Neutrophil (primary cell): Measurements from ENCODE around the gene IRS1.

Source experiments
- H3K27ac ChIP-seq: fragments of 200-600 bp; sonication (generic); 2 replicates; pipeline ENCODE4 v1.5.1; 2016; ENCODE audit warnings: mild to moderate bottlenecking, moderate library complexity
- H3K27me3 ChIP-seq: fragments of 200-600 bp; sonication (generic); 2 replicates; pipeline ENCODE4 v1.6.0; 2016; ENCODE audit warnings: mild to moderate bottlenecking
- H3K36me3 ChIP-seq: fragments of 200-600 bp; sonication (generic); 2 replicates; pipeline ENCODE4 v1.5.1; 2017
- H3K4me1 ChIP-seq, 2 experiments: fragments of 200-600 bp in 1 of 2; sonication (generic) in 1 of 2; 1 replicate in 1 of 2; 2 replicates in 1 of 2; pipeline versions ENCODE4 v1.5.1 to v1.6.1; 2013 to 2016; ENCODE audit warnings: low read depth in 1 of 2, low read length in 1 of 2, mild to moderate bottlenecking in 1 of 2, moderate library complexity in 1 of 2; ENCODE audit not compliant: control insufficient read depth in 1 of 2, insufficient read depth in 1 of 2
- H3K4me3 ChIP-seq, 2 experiments: fragments of 200-600 bp in 1 of 2; sonication (generic) in 1 of 2; 1 replicate in 1 of 2; 2 replicates in 1 of 2; pipeline ENCODE4 v1.5.1; 2013 to 2016; ENCODE audit warnings: low read depth in 1 of 2, low read length in 1 of 2, mild to moderate bottlenecking in 1 of 2, moderate library complexity in 1 of 2
- H3K9me3 ChIP-seq: fragments of 200-600 bp; sonication (generic); 2 replicates; pipeline ENCODE4 v1.5.1; 2016
- TF ChIP-seq, protein P1 (sequence below): fragments of 200-600 bp; sonication (generic); IDR thresholded peaks from 2 replicates; pipeline ENCODE4 v1.5.1; 2016; ENCODE audit warnings: antibody characterized with exemption

Gene IRS1

GRCh38 chr2:226726546-226726945, 73.1 kb downstream of the IRS1 start:
- no peaks in the 10 kb centered on the region for H3K9me3 ChIP-seq
- no peaks in the 10 kb centered on the region for H3K4me1 ChIP-seq
- no peak overlapping the region for H3K27ac ChIP-seq
- no peaks in the 10 kb centered on the region for H3K36me3 ChIP-seq
- peaks cover 58% of the 10 kb centered on the region for H3K27me3 ChIP-seq
- TF ChIP-seq, protein P1, sequence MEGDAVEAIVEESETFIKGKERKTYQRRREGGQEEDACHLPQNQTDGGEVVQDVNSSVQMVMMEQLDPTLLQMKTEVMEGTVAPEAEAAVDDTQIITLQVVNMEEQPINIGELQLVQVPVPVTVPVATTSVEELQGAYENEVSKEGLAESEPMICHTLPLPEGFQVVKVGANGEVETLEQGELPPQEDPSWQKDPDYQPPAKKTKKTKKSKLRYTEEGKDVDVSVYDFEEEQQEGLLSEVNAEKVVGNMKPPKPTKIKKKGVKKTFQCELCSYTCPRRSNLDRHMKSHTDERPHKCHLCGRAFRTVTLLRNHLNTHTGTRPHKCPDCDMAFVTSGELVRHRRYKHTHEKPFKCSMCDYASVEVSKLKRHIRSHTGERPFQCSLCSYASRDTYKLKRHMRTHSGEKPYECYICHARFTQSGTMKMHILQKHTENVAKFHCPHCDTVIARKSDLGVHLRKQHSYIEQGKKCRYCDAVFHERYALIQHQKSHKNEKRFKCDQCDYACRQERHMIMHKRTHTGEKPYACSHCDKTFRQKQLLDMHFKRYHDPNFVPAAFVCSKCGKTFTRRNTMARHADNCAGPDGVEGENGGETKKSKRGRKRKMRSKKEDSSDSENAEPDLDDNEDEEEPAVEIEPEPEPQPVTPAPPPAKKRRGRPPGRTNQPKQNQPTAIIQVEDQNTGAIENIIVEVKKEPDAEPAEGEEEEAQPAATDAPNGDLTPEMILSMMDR: no peak
- no peak overlapping the region for H3K4me3 ChIP-seq

- H3K9me3 ChIP-seq: no peaks in the 10 kb centered on the region
- no peak overlapping the region for H3K4me3 ChIP-seq
- H3K27ac ChIP-seq: no peak overlapping the region
- TF ChIP-seq, protein P1: no peak
- H3K4me1 ChIP-seq: no peaks in the 10 kb centered on the region
- H3K36me3 ChIP-seq: no peaks in the 10 kb centered on the region
- H3K27me3 ChIP-seq: peaks cover 61% of the 10 kb centered on the region
These were observed 74.3 kb downstream of the IRS1 start for GRCh38 chr2:226725126-226725860.

- Histone ChIP-seq H3K4me3 (no peak overlapping the region), H3K27ac (no peak overlapping the region), H3K9me3 (no peaks in the 10 kb centered on the region), H3K27me3 (peaks cover 56% of the 10 kb centered on the region), H3K36me3 (no peaks in the 10 kb centered on the region), H3K4me1 (no peaks in the 10 kb centered on the region)
- TF ChIP-seq, protein P1: no peak
These were observed 78.1 kb downstream of the IRS1 start for GRCh38 chr2:226721541-226721940.

DNA sequence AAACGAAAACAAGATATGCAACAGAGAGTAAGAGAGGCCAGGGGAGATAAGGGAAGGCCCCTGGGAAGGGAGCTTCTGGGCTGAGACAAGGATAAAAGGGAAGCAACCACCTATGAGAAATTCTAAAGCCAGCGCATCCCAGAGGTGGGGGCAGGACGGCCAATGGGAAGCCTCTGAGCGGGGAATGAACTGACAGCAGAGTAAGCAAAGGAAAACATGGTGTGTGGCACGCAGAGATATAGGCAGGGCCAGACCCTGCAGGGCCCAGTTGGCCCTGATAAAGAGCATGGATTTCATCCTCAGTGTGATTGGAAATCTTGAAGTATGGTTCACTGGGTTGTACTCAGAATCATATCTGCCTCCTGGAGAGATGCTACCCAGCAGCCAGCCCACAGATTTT, 78.7 kb downstream of the IRS1 start:
- Histone ChIP-seq H3K9me3 (no peaks in the 10 kb centered on the region), H3K27me3 (peaks cover 51% of the 10 kb centered on the region), H3K27ac (no peak overlapping the region), H3K4me1 (no peaks in the 10 kb centered on the region), H3K36me3 (no peaks in the 10 kb centered on the region), H3K4me3 (no peak overlapping the region)
- TF ChIP-seq, protein P1: no peak

GRCh38 chr2:226717719-226718118, 81.9 kb downstream of the IRS1 start:
- no peaks in the 10 kb centered on the region for H3K36me3 ChIP-seq
- TF ChIP-seq, protein P1: no peak
- H3K9me3 ChIP-seq: no peaks in the 10 kb centered on the region
- no peak overlapping the region for H3K27ac ChIP-seq
- H3K4me3 ChIP-seq: no peak overlapping the region
- peaks cover 38% of the 10 kb centered on the region for H3K27me3 ChIP-seq
- H3K4me1 ChIP-seq: no peaks in the 10 kb centered on the region
